HG03108 (cell line): ENCODE measurements around the gene FAM78A.

Experiments used
- ATAC-seq: cut with Tn5 transposase; IDR thresholded peaks from one replicate; pipeline ENCODE4 v1.9.1; 2021; ENCODE audit warnings: moderate library complexity; ENCODE audit not compliant: unreplicated experiment

FAM78A gene

DNA sequence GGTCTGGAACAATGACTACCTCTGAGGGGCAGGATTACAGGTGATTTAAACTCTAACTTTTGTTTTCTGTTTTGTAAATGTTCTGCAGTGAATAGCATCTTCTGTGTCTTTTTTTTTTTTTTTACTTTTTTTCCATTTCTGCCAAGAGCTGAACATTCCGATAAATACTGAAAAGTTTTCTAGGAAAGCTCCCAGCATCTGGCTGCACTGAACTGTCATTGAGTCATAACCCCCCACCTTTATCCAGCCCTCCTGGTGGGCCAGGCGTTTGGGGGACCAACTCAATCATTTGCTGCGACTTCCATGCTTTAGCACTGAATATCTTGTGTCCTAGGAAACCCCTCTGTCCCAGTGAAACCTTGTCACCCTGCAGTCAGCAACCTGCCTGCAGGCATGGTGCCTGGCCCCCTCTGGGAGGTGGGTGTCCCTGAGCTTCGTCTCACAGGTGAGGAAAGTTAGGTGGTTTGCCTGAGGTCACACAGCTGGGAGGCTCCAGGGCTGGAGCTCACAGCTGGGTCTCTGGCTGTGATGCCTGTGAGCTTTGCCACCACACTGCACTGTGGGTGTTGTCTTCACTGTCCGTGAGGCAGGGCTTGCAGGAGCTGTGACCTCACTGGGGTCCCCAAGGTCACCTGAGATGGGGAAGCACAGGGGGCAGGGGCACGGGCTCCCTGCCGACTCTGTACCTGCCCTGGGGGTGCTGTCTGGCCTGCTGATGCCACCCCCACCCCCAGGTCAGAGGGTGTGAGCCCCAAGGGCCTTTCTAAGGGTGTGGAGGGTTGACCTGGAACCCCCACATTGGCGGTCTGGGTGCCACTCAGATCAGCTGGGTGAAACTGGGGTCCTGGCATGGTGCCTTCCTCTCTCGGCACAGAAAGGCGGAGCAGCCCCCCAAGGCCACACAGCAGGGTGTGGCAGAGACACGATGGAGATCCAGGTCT lies 27.3 kb upstream of the FAM78A start:
- ATAC-seq = no peak

- ATAC-seq = no peak
Observed at GRCh38 chr9:131302244-131303075, 26.1 kb upstream of the FAM78A start.

GRCh38 chr9:131300444-131300843 lies 24.1 kb upstream of the FAM78A start:
- ATAC-seq = no peak

GRCh38 chr9:131299961-131300347 lies 23.6 kb upstream of the FAM78A start:
- no peak for ATAC-seq

DNA sequence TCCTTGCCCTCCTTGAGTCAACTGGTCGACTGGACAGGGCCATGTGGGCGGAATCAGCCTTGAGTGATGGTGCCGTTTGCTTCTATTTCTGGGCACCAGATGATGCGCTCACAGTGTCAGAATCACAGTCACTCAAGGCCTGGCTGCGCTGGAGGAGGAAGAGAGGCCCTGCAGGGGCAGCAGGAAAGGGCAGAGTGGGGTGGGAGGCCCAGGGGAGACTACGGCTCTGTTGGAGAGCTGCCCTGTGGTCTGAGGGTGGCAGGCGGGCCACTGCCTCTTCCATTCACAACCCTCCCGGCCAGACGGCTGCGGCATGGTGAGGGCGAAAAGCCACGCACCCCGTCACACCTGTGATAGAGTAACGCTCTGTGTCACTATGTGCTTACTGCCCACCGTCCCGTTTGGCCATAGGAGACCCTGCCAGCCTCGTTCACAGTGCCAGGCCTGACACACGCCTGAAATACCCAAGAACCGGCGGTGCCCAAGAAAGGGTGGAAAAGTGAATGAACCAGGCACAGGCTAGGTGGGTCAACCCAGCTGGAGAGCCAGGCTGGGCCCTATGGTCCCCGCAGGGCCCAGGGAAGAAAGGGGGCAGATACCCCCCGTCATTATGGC lies 23.1 kb upstream of the FAM78A start:
- no peak for ATAC-seq

DNA sequence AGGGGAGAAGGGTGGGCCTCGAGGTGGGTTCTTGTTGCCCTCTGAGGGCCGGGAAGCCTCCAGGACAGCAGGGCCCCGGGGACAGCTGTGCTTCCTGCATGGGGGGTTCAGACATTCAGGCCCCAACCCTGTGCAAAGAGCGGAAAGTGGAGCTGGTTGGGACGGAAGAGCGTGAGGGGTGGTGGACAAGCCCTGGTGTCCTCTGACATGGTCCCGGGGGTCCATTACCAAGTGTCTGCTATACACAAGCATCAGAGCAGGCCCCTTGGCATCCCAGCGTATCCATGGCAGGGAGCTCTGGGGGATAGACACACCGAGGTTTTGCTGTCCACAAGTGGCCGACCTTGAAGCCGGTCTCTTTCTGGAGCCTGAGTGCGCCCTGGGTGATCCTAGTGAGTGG lies 22.5 kb upstream of the FAM78A start:
- ATAC-seq = no peak

GRCh38 chr9:131298341-131298740 lies 22.0 kb upstream of the FAM78A start:
- no peak for ATAC-seq

DNA sequence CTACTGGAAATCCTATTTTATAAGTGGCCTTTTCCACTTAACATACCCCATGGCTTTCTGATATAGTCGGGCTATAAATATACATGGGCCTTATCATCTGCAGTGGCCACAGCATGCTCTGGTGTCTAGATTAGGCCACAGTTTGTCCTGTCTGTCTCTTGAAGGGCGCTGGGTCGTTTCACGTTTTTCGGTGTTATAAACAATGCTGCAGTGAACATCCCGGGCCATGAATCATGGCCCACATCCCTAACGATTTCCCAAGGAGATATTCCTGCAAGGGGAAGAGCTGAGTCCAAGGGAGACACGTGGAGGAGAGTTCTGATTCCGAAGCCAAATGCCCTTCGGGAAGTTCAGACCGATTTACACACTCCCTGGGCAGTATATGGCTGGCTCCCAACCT lies 21.6 kb upstream of the FAM78A start:
- ATAC-seq = no peak

GRCh38 chr9:131296906-131297500 lies 20.7 kb upstream of the FAM78A start:
- ATAC-seq = no peak

- ATAC-seq = no peak
Observed at GRCh38 chr9:131296460-131296859, 20.1 kb upstream of the FAM78A start.

GRCh38 chr9:131292937-131293336 lies 16.6 kb upstream of the FAM78A start:
- no peak for ATAC-seq

DNA sequence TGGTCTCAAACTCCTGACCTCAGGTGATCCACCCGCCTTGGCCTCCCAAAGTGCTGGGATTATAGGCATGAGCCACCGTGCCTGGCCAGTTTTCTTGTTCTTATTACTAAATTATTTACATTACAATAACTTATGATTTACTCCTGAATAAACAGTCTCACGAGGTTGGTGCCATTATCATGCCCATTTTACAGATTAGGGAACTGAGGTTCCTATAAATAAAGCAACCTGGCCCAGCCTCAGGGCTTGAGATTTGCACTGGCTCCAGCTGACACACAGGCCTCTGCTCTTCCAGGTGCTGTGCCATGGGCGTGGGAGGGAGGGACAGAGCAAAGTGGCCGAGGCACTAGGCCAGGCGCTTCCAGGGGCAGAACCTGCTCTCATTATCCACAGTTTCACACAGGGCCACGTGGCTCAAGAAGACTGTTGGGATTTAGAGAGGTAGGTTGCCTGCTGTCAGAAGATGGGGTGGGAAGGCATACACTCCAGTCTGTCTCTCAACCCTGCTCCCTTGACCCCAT lies 15.5 kb upstream of the FAM78A start:
- no peak for ATAC-seq

DNA sequence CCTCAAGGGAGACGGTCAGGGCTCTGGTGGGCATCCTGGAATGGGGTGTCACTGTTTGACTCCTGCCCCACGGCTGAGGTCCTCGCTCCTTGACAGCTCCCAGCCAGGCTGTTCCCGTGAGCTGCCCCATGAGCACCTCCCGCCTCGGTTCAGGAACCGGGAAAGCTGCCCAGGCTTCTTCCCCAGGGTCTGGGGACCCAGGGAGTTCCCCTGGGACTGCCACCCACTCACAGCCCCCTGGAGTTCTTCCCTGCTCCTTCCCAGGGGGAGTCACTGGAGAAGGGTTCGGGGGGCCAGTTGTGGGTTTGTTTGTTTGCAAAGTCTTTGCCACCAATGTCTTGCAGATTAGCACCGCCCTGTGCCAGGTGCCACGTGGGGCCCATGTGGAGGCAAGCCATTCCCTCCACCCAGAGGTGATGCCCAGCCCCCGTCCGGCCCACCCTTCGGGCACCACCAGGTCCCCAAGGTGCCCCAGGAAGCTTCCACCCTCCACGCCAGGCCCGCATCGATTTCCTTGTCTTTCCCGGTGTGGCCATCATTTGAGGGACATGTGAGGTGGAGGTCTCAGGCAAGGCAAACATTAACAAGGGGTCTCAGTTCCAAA lies 14.6 kb upstream of the FAM78A start:
- no peak for ATAC-seq

- no peak for ATAC-seq
Observed at GRCh38 chr9:131290036-131290766, 13.9 kb upstream of the FAM78A start.

DNA sequence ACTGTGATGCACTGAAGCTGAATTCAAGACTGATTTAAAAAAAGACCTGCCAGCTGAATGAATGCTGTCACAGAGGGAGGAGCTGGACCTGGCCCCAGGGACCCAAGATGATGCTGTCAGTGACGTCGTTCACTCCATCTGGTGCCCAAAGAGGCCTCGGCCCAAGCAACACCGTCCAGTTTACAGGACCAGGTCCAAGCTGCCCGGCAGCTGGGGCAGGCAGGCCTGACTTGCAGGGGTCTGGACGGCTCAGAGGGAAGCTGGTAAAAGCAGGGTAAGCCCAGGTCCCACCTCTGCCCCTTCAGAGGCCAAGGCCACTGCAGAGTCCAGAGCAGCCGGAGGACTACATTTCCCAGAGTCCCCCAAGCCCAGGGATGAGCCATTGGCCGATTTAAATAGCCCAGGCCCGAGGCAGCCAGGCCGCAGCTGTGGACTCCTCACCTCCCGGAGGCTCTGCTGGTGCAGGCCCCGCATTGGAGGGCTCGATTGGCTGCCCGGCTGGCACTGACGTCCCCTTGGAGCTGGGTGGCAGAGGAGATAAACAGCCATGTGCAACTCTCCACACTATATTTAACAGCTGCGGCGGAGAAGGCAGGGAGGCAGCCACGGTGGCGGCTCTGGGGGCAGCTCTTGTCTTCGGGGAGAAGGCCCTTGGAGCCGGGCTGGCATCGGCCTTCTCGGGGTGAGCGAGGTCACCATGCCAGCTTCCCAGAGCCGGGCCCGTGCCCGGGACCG lies 13.2 kb upstream of the FAM78A start, which contains the start of gene PLPP7:
Gene PLPP7, plus strand, starts transcription at position 423 of the 735 bp plus-strand sequence. Its CDS starts 275 bp downstream, at position 698.
- no peak for ATAC-seq

DNA sequence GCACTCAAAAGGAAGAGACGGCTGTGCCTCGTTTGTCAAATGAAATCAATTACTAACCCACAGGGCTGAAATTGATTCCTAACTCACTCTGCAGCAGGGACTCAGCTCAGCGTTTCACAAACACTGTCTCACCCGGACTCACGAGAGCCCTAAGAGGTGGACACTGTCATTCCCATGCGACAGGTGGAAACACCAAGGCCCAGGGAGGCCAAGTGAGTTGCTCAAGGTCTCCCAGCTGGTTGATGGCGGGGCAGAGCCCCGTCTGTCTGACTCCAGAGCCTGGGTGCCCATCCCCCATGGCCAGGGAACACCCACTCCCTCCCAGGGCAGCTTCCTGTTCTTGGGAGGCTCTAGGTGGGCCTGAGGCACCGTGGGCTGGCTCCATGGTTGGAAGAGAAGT lies 11.9 kb upstream of the FAM78A start:
- no peak for ATAC-seq

GRCh38 chr9:131287359-131287758 lies 11.0 kb upstream of the FAM78A start:
- no peak for ATAC-seq

GRCh38 chr9:131284856-131285255 lies 8.5 kb upstream of the FAM78A start:
- no peak for ATAC-seq
